Measurements from ENCODE around the gene TMCC3. TPM values are rescaled to one million over a fixed set of nuclear protein-coding genes. Genes with fewer than 3 reads are reported as not detected.

TMCC3 gene
- total RNA-seq, 1 donor from 2014 or later: 48.1 TPM

DNA sequence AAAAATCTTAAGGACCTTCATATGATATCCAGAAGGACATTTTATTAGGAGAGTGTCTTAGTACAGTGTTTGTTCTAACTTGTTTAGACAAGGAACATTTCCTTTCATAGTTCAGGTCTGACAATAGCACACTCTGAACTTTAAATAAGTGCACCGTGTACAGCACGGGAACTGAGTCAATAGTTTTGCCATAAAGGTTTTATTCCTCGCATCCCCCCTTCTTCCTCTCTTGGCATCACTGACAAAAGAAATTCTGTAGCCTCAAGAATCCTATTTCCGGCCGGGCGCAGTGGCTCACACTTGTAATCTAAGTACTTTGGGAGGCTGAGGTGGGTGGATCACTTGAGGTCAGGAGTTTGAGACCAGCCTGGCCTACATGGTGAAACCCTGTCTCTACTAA is 58.3 kb downstream of the TMCC3 start:
- Mint-ChIP-seq H3K4me3 (ENCODE audit: unreplicated experiment) (no peak overlapping the region), H3K4me1 (ENCODE audit: unreplicated experiment) (peaks cover 20% of the 10 kb centered on the region), H3K27me3 (ENCODE audit: unreplicated experiment) (peaks cover 1% of the 10 kb centered on the region), H3K27ac (ENCODE audit: unreplicated experiment) (no peak overlapping the region), H3K9me3 (ENCODE audit: unreplicated experiment) (no peaks in the 10 kb centered on the region), H3K36me3 (ENCODE audit: low read depth, unreplicated experiment) (peaks cover 13% of the 10 kb centered on the region)
- DNase-seq (ENCODE audit: low spot score): no peak
- TF ChIP-seq, protein P1, sequence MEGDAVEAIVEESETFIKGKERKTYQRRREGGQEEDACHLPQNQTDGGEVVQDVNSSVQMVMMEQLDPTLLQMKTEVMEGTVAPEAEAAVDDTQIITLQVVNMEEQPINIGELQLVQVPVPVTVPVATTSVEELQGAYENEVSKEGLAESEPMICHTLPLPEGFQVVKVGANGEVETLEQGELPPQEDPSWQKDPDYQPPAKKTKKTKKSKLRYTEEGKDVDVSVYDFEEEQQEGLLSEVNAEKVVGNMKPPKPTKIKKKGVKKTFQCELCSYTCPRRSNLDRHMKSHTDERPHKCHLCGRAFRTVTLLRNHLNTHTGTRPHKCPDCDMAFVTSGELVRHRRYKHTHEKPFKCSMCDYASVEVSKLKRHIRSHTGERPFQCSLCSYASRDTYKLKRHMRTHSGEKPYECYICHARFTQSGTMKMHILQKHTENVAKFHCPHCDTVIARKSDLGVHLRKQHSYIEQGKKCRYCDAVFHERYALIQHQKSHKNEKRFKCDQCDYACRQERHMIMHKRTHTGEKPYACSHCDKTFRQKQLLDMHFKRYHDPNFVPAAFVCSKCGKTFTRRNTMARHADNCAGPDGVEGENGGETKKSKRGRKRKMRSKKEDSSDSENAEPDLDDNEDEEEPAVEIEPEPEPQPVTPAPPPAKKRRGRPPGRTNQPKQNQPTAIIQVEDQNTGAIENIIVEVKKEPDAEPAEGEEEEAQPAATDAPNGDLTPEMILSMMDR (IDR thresholded peaks at IDR 0.05; ENCODE audit: unreplicated experiment): no peak

DNA sequence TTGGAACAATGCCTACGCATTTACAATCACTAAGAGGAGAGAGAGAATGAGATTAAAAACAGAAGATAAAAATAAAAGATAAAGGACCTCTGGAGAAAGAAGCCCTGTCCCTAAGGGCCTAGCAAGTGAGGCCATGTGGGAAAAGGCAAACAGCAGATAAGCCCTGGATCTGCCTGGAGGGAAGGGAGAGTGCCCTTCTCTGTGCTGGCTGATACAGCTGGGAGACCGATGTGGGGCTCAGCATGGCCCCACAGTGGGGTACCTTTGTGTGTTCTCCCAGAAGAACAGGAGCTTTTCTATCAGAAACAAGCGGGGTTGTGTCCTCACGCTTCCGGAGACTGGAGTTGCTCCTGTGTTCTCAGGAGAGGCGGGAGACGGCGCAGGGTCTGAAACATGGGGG is 59.9 kb downstream of the TMCC3 start:
- TF ChIP-seq, protein P1 (IDR thresholded peaks at IDR 0.05; ENCODE audit: unreplicated experiment): no peak
- H3K36me3 Mint-ChIP-seq (ENCODE audit: low read depth, unreplicated experiment): peaks cover 13% of the 10 kb centered on the region
- H3K4me1 Mint-ChIP-seq (ENCODE audit: unreplicated experiment): peaks cover 23% of the 10 kb centered on the region
- DNase-seq (ENCODE audit: low spot score): no peak
- H3K27ac Mint-ChIP-seq (ENCODE audit: unreplicated experiment): no peak overlapping the region
- no peak overlapping the region for H3K4me3 Mint-ChIP-seq (ENCODE audit: unreplicated experiment)
- no peaks in the 10 kb centered on the region for H3K9me3 Mint-ChIP-seq (ENCODE audit: unreplicated experiment)
- H3K27me3 Mint-ChIP-seq (ENCODE audit: unreplicated experiment): peaks cover 3% of the 10 kb centered on the region

DNA sequence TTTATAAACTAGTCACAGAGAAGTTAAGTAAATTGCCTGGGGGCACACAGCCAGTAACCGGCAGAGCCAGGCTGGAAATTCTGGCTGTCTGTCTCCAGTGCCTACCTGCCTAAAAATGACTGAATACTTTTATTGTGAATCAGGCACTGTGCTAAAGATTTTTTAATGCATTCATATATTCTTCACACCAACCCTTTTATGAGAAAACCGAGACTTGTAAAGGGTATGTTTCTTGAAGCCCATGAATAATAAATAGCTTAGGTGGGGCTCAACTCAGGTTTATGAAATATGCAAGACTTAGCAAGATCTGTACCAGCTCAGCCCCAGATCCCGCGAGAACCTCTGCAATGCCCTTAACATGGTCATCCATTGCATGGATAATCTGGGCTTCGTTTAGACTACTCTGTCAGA is 60.8 kb downstream of the TMCC3 start:
- Mint-ChIP-seq H3K4me3 (ENCODE audit: unreplicated experiment) (no peak overlapping the region), H3K4me1 (ENCODE audit: unreplicated experiment) (peaks cover 17% of the 10 kb centered on the region), H3K9me3 (ENCODE audit: unreplicated experiment) (no peaks in the 10 kb centered on the region), H3K27me3 (ENCODE audit: unreplicated experiment) (peaks cover 3% of the 10 kb centered on the region), H3K36me3 (ENCODE audit: low read depth, unreplicated experiment) (peaks cover 13% of the 10 kb centered on the region), H3K27ac (ENCODE audit: unreplicated experiment) (no peak overlapping the region)
- TF ChIP-seq, protein P1 (IDR thresholded peaks at IDR 0.05; ENCODE audit: unreplicated experiment): no peak
- DNase-seq (ENCODE audit: low spot score): no peak

DNA sequence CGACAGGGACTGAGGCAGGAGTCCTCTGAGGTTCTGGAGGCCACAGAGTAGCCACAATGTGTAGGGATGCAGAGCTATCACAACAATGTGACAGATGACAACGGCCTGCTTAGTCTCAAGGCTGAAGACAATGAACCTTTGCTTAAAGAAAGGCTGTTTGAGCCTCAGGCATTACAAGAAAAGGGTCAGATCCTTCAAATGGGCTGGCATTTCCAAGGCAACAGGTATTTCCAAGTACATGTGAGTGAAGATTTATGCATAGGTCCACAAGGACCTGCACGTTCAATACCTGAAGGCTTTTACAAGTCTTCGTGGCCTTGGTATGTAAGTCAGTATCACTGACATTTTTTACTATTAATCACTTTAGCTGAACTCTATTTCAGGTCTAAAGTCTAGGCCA is 62.0 kb downstream of the TMCC3 start:
- TF ChIP-seq, protein P1 (IDR thresholded peaks at IDR 0.05; ENCODE audit: unreplicated experiment): no peak
- H3K4me3 Mint-ChIP-seq (ENCODE audit: unreplicated experiment): no peak overlapping the region
- DNase-seq (ENCODE audit: low spot score): no peak
- H3K4me1 Mint-ChIP-seq (ENCODE audit: unreplicated experiment): peaks cover 9% of the 10 kb centered on the region
- peaks cover 13% of the 10 kb centered on the region for H3K36me3 Mint-ChIP-seq (ENCODE audit: low read depth, unreplicated experiment)
- H3K9me3 Mint-ChIP-seq (ENCODE audit: unreplicated experiment): no peaks in the 10 kb centered on the region
- no peak overlapping the region for H3K27ac Mint-ChIP-seq (ENCODE audit: unreplicated experiment)
- H3K27me3 Mint-ChIP-seq (ENCODE audit: unreplicated experiment): peaks cover 3% of the 10 kb centered on the region

DNA sequence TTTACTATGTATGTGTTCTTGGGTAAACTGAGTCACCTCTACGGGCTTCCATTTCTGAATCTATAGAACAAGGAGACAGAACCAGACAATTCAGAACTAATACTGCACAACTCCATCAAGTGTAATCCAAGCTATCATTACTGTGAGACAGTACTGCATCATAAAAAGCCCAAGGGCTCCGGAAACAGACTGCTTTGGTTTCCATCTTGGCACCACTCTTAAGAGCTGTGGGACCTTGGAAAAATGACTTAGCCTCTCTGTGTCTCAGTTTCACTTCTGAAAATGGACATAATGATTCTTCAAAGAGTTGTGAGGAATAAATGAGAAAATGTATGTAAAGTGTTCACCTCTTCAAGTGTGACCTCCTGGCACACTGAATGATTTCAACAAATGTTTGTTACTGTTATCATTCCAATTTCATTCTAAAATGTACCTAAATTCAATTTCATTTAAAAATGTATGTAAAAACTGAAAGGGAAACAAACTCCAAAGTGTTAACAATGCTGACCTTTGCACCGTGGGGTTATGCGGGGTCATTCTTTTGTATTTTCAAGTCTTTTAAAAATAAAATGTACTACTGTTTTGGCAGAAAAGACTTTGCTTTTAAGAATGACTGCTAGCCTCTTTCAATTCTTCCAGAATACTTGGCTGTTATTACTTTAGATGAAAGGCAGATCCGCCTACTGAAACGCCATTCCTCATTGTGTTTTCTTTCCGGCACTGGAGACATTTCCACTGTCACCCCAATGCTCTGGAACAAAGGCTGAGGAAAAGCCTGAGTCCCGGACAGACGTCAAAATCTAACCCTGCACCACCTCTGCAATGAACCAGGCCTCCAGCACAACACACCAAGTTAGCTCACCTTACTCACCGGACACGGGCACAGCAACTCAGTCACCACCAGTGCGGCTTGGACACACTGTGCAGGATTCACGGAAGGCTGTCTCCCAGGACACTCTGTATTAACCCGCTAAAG is 62.8 kb downstream of the TMCC3 start:
- H3K4me3 Mint-ChIP-seq (ENCODE audit: unreplicated experiment): no peak overlapping the region
- H3K4me1 Mint-ChIP-seq (ENCODE audit: unreplicated experiment): peaks cover 9% of the 10 kb centered on the region
- H3K36me3 Mint-ChIP-seq (ENCODE audit: low read depth, unreplicated experiment): peaks cover 13% of the 10 kb centered on the region
- no peak overlapping the region for H3K27ac Mint-ChIP-seq (ENCODE audit: unreplicated experiment)
- TF ChIP-seq, protein P1 (IDR thresholded peaks at IDR 0.05; ENCODE audit: unreplicated experiment): no peak
- no peaks in the 10 kb centered on the region for H3K9me3 Mint-ChIP-seq (ENCODE audit: unreplicated experiment)
- peaks cover 3% of the 10 kb centered on the region for H3K27me3 Mint-ChIP-seq (ENCODE audit: unreplicated experiment)
- no peak for DNase-seq (ENCODE audit: low spot score)

Measured in endothelial cell (in vitro differentiated cells).